Karpas-422 (cell line): ENCODE data around the gene LCN9. TPM values are rescaled to one million over a fixed set of nuclear protein-coding genes. Genes with fewer than 3 reads are reported as not detected.
"Not testable (repeated sequence)": the region's sequence is repeated elsewhere in the genome, so short reads cannot be mapped to it uniquely, and the experiment has no call there.

ENCODE experiments used
- DNase-seq: peaks from one replicate; pipeline ENCODE4 v3.0.0-alpha.2; 2015
- H2AFZ ChIP-seq: fragments of 200-600 bp; sonication (generic); 2 replicates; pipeline ENCODE4 v1.6.1; 2014; ENCODE audit warnings: antibody characterized with exemption, low read length, mixed read lengths
- H3K27ac ChIP-seq: fragments of 200-600 bp; sonication (generic); 2 replicates; pipeline ENCODE4 v1.5.1; 2014; ENCODE audit warnings: mild to moderate bottlenecking, low read length, moderate library complexity
- H3K27me3 ChIP-seq: fragments of 200-600 bp; sonication (generic); 2 replicates; pipeline ENCODE4 v1.6.1; 2014; ENCODE audit warnings: low read length, mixed read lengths
- H3K36me3 ChIP-seq: fragments of 200-600 bp; sonication (generic); 2 replicates; pipeline ENCODE4 v1.6.1; 2014; ENCODE audit warnings: low read length, mixed read lengths; ENCODE audit not compliant: insufficient read depth
- H3K4me1 ChIP-seq: fragments of 200-600 bp; sonication (generic); 2 replicates; pipeline ENCODE4 v1.6.1; 2014; ENCODE audit warnings: mild to moderate bottlenecking, low read length, mixed read lengths
- H3K4me2 ChIP-seq: fragments of 200-600 bp; sonication (generic); 2 replicates; pipeline ENCODE4 v1.6.1; 2014; ENCODE audit warnings: low read length, low read depth, mild to moderate bottlenecking; ENCODE audit not compliant: poor library complexity, severe bottlenecking
- H3K4me3 ChIP-seq: fragments of 200-600 bp; sonication (generic); 2 replicates; pipeline ENCODE4 v1.5.1; 2014; ENCODE audit warnings: mild to moderate bottlenecking, antibody characterized with exemption, low read length, mixed read lengths
- H3K79me2 ChIP-seq: fragments of 200-600 bp; sonication (generic); 2 replicates; pipeline ENCODE4 v1.6.1; 2014; ENCODE audit warnings: mild to moderate bottlenecking, low read length, mixed read lengths
- H3K9ac ChIP-seq: fragments of 200-600 bp; sonication (generic); 2 replicates; pipeline ENCODE4 v1.6.0; 2014; ENCODE audit warnings: low read length
- H3K9me2 ChIP-seq: fragments of 200-600 bp; sonication (generic), shearing (Covaris generic); replicated peaks from 2 replicates; pipeline ENCODE4 v1.6.0; 2014; ENCODE audit warnings: mild to moderate bottlenecking, low read length, moderate library complexity; ENCODE audit not compliant: insufficient read depth
- H3K9me3 ChIP-seq: fragments of 300-700, 200-600 bp; sonication (generic); 2 replicates; pipeline ENCODE4 v1.6.1; 2014; ENCODE audit warnings: low read length, mixed read lengths
- H4K20me1 ChIP-seq: fragments of 200-600 bp; sonication (generic); 2 replicates; pipeline ENCODE4 v1.6.1; 2014; ENCODE audit warnings: mild to moderate bottlenecking, antibody characterized with exemption, low read length, low read depth; ENCODE audit not compliant: insufficient read depth
- total RNA-seq: library from RNA; depleted of rRNA; stranded (reverse); fragments of >200 nt; shearing (Covaris generic); gene quantifications from 2 replicates; pipeline ENCODE4 v1.2.3, GENCODE V29; 2014; ENCODE audit warnings: low replicate concordance

Gene LCN9
- total RNA-seq, 1 experiment from 2014 or later = not detected

GRCh38 chr9:135664801-135665794 is 2.0 kb downstream of the LCN9 start:
- Histone ChIP-seq H3K27me3 (no peaks in the 10 kb centered on the region), H3K79me2 (no peaks in the 10 kb centered on the region), H3K4me1 (no peaks in the 10 kb centered on the region), H3K9ac (no peak overlapping the region), H3K36me3 (no peaks in the 10 kb centered on the region), H3K27ac (no peak overlapping the region), H3K4me3 (no peak overlapping the region), H2AFZ (no peak overlapping the region), H3K9me3 (no peaks in the 10 kb centered on the region), H4K20me1 (no peaks in the 10 kb centered on the region), H3K9me2 (no peaks in the 10 kb centered on the region), H3K4me2 (no peak overlapping the region)
- no peak for DNase-seq

GRCh38 chr9:135665795-135666189 is 2.7 kb downstream of the LCN9 start:
- H3K36me3 ChIP-seq = no peaks in the 10 kb centered on the region
- H2AFZ ChIP-seq = no peak overlapping the region
- H4K20me1 ChIP-seq = no peaks in the 10 kb centered on the region
- H3K4me1 ChIP-seq = no peaks in the 10 kb centered on the region
- no peak for DNase-seq
- H3K9ac ChIP-seq = no peak overlapping the region
- H3K4me3 ChIP-seq = no peak overlapping the region
- H3K27ac ChIP-seq = no peak overlapping the region
- H3K9me3 ChIP-seq = no peaks in the 10 kb centered on the region
- no peaks in the 10 kb centered on the region for H3K79me2 ChIP-seq
- no peaks in the 10 kb centered on the region for H3K9me2 ChIP-seq
- no peak overlapping the region for H3K4me2 ChIP-seq
- H3K27me3 ChIP-seq = no peaks in the 10 kb centered on the region

- Histone ChIP-seq H3K27me3 (no peaks in the 10 kb centered on the region), H3K79me2 (no peaks in the 10 kb centered on the region), H3K36me3 (no peaks in the 10 kb centered on the region), H4K20me1 (no peaks in the 10 kb centered on the region), H3K9ac (no peak overlapping the region), H3K4me3 (no peak overlapping the region), H3K4me2 (no peak overlapping the region), H3K9me3 (no peaks in the 10 kb centered on the region), H3K4me1 (no peaks in the 10 kb centered on the region), H3K27ac (no peak overlapping the region), H2AFZ (no peak overlapping the region), H3K9me2 (no peaks in the 10 kb centered on the region)
- no peak for DNase-seq
Measured at GRCh38 chr9:135666534-135667462, 3.7 kb downstream of the LCN9 start.

GRCh38 chr9:135667463-135668001 is 4.4 kb downstream of the LCN9 start:
- H3K4me2 ChIP-seq = no peak overlapping the region
- H3K27me3 ChIP-seq = no peaks in the 10 kb centered on the region
- H3K9me2 ChIP-seq = no peaks in the 10 kb centered on the region
- no peak for DNase-seq
- H3K9ac ChIP-seq = no peak overlapping the region
- no peaks in the 10 kb centered on the region for H3K79me2 ChIP-seq
- no peaks in the 10 kb centered on the region for H3K36me3 ChIP-seq
- H4K20me1 ChIP-seq = no peaks in the 10 kb centered on the region
- no peak overlapping the region for H2AFZ ChIP-seq
- no peaks in the 10 kb centered on the region for H3K4me1 ChIP-seq
- H3K27ac ChIP-seq = no peak overlapping the region
- H3K9me3 ChIP-seq = no peaks in the 10 kb centered on the region
- no peak overlapping the region for H3K4me3 ChIP-seq

GRCh38 chr9:135669018-135669417 is 5.9 kb downstream of the LCN9 start:
- H4K20me1 ChIP-seq, H3K79me2 ChIP-seq, H3K36me3 ChIP-seq, H3K27ac ChIP-seq, H3K9me2 ChIP-seq, H2AFZ ChIP-seq, H3K27me3 ChIP-seq, H3K4me1 ChIP-seq, H3K9ac ChIP-seq, H3K4me3 ChIP-seq, H3K9me3 ChIP-seq, DNase-seq, H3K4me2 ChIP-seq: not testable (repeated sequence)

- Histone ChIP-seq H3K36me3 (no peaks in the 10 kb centered on the region), H3K9ac (no peak overlapping the region), H3K4me2 (no peak overlapping the region), H3K9me3 (no peaks in the 10 kb centered on the region), H2AFZ (no peak overlapping the region), H3K27me3 (no peaks in the 10 kb centered on the region), H3K4me1 (no peaks in the 10 kb centered on the region), H3K9me2 (no peaks in the 10 kb centered on the region), H4K20me1 (no peaks in the 10 kb centered on the region), H3K79me2 (no peaks in the 10 kb centered on the region), H3K27ac (no peak overlapping the region), H3K4me3 (no peak overlapping the region)
- no peak for DNase-seq
Measured at GRCh38 chr9:135669616-135670285, 6.6 kb downstream of the LCN9 start.

GRCh38 chr9:135670721-135671590 is 7.8 kb downstream of the LCN9 start:
- H3K9ac ChIP-seq = no peak overlapping the region
- H3K79me2 ChIP-seq = no peaks in the 10 kb centered on the region
- no peak overlapping the region for H2AFZ ChIP-seq
- no peaks in the 10 kb centered on the region for H3K9me2 ChIP-seq
- H3K4me3 ChIP-seq = no peak overlapping the region
- DNase-seq = no peak
- no peak overlapping the region for H3K4me2 ChIP-seq
- no peaks in the 10 kb centered on the region for H3K4me1 ChIP-seq
- H3K36me3 ChIP-seq = no peaks in the 10 kb centered on the region
- H3K9me3 ChIP-seq = no peaks in the 10 kb centered on the region
- no peaks in the 10 kb centered on the region for H3K27me3 ChIP-seq
- no peaks in the 10 kb centered on the region for H4K20me1 ChIP-seq
- no peak overlapping the region for H3K27ac ChIP-seq
